CD1c-positive myeloid dendritic cell (primary cell): ENCODE results near the gene SYNGR4.
A peak's percentile ranks its signal among the peaks of the same experiment; 100 is the strongest.
"Not testable (repeated sequence)": the region's sequence is repeated elsewhere in the genome, so short reads cannot be mapped to it uniquely, and the experiment has no call there.

Experiments
- DNase-seq: peaks from one replicate; pipeline ENCODE4 v3.0.0-alpha.2; 2016; ENCODE audit errors: extremely low spot score

SYNGR4 gene

DNA sequence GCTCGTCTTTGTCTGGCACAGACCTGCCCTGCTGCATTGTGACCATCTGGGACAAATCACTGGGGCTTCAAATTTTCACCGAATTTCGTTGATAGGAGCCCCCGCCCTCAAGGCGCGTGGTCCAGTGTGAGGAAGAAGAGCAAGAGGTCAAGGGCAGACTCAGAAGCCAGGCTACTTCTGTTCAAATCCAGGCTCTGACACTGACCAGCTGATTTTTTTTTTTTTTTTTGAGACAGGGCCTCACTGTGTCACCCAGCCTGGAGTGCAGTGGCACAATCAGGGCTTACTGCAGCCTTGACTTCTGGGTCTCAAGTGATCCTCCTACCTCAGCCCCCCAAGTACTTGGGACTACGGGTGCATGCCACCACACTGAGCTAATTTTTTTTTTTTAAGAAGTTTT lies 7.2 kb downstream of the SYNGR4 start:
- no peak for DNase-seq

- DNase-seq, result not testable (repeated sequence)
Measured at GRCh38 chr19:48371771-48372170, 7.6 kb downstream of the SYNGR4 start.

DNA sequence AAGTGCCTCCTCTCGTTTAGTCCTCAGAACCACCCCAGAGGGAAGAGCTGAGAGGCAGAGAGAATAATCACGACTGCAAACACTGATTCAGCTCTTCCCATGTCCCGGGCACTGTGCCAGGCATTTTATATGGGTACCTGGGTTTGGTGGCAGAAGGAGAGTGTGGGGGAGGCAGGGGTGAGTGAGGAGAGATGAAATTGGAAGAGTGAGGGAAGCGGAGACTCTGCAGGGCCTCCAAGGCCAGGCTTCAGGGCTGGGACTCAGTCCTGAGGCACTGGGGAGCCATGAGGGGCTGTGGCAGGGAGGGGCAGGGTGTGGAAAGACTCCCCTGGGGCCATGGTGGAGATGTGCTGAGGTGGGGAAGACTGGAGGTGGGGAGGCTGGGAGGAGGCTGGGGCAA lies 8.7 kb downstream of the SYNGR4 start:
- no peak for DNase-seq

- no peak for DNase-seq
Measured at GRCh38 chr19:48373567-48373966, 9.4 kb downstream of the SYNGR4 start.

- no peak for DNase-seq
Measured at GRCh38 chr19:48378194-48378570, 14.0 kb downstream of the SYNGR4 start.

- DNase-seq, result no peak
Measured at GRCh38 chr19:48379058-48379457, 14.9 kb downstream of the SYNGR4 start.

GRCh38 chr19:48381178-48381950 lies 17.2 kb downstream of the SYNGR4 start:
- no peak for DNase-seq

- peak; percentile 27 for DNase-seq
Measured at GRCh38 chr19:48382286-48382685, 18.1 kb downstream of the SYNGR4 start.

GRCh38 chr19:48385461-48386087 lies 21.4 kb downstream of the SYNGR4 start:
- no peak for DNase-seq

GRCh38 chr19:48386981-48387380 lies 22.8 kb downstream of the SYNGR4 start:
- no peak for DNase-seq

GRCh38 chr19:48390188-48391099 lies 26.3 kb downstream of the SYNGR4 start:
- peak; percentile 67 for DNase-seq

- DNase-seq, result peak; percentile 85
Measured at GRCh38 chr19:48391100-48392005, 27.2 kb downstream of the SYNGR4 start, which contains the start of gene KDELR1. KDELR1 (minus strand) TSS chr19:48391551; CDS start chr19:48391358, 193 bp downstream.

DNA sequence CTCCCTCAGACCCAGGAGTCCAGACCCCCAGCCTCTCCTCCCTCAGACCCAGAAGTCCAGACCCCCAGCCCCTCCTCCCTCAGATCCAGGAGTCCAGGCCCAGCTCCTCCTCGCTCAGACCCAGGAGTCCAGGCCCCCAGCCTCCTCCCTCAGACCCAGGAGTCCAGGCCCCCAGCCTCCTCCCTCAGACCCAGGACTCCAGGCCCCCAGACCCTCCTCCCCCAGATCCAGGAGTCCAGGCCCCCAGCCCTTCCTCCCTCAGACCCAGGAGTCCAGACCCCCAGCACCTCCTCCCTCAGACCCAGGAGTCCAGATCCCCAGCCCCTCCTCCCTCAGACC lies 27.8 kb downstream of the SYNGR4 start:
- not testable (repeated sequence) for DNase-seq

DNA sequence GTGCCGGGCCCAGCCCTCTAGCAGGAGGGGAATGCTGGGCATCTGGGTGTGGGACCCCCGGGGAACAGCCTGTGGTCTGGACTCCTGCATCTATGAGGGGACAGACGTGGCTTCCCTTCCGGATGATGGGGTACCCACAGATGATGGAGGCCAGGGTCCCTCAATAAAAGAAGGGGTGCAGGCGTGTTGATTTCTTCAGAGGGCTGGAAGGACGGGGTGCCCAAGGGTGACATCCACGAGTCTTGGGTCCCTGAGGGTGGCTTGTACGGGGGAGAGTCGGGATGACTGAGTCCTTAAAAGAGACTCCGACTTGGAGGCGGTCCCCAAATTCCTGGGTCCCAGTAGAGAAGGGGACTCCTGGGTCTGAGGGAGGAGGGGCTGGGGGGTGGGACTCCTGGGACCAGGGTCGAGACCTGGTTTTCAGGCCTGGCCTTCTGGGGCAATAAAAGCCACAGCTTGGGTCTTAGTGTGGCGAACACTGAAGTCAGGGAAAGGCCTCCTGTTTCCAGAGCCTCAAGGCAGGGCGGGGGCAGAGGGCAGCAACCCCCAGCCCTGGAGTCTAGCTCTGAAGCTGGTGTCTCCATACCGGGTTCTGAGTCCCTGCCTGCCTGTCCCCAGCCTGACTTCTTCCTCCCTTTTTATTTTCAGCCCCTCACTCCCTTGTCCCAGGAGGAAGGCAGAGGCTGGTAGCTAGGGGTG lies 28.8 kb downstream of the SYNGR4 start:
- DNase-seq, result no peak

- no peak for DNase-seq
Measured at GRCh38 chr19:48393559-48394330, 29.6 kb downstream of the SYNGR4 start, which contains the start of gene GRIN2D. GRIN2D (plus strand) TSS chr19:48393668; CDS start chr19:48398393, 4,725 bp downstream.

- no peak for DNase-seq
Measured at GRCh38 chr19:48394331-48395169, 30.4 kb downstream of the SYNGR4 start.

GRCh38 chr19:48395170-48395455 lies 30.9 kb downstream of the SYNGR4 start:
- no peak for DNase-seq

GRCh38 chr19:48395499-48395898 lies 31.3 kb downstream of the SYNGR4 start:
- no peak for DNase-seq
